Transverse colon (tissue), 4 donors: Measurements from ENCODE around the gene KRT33A. TPM values are rescaled to one million over a fixed set of nuclear protein-coding genes. Genes with fewer than 3 reads are reported as not detected.

Source experiments
- DNase-seq: peaks from one replicate; pipeline ENCODE4 v3.0.0-alpha.2; 2019
- H3K27ac ChIP-seq, 4 donors: fragments of 200-600 bp; sonication (generic); 2 replicates each; pipeline ENCODE4 v1.5.1; 2016 to 2018; ENCODE audit warnings: inconsistent platforms in 4 of 4
- H3K27me3 ChIP-seq: fragments of 200-600 bp; sonication (generic); 2 replicates; pipeline ENCODE4 v1.5.1; 2017; ENCODE audit warnings: inconsistent platforms
- H3K36me3 ChIP-seq, 4 donors: fragments of 200-600 bp; sonication (generic); 2 replicates each; pipeline ENCODE4 v1.5.1; 2017 to 2019; ENCODE audit warnings: inconsistent platforms in 4 of 4
- H3K4me1 ChIP-seq, 4 donors: fragments of 200-600 bp; sonication (generic); 2 replicates each; pipeline ENCODE4 v1.5.1; 2017 to 2020; ENCODE audit warnings: inconsistent platforms in 4 of 4
- H3K4me3 ChIP-seq, 4 donors: fragments of 200-600 bp; sonication (generic); 1 replicate in 1 of 4; 2 replicates in 3 of 4; pipeline versions ENCODE4 v1.5.1 to v1.6.1; 2017 to 2019; ENCODE audit warnings: inconsistent platforms in 4 of 4
- H3K9me3 ChIP-seq, 2 donors: fragments of 200-600 bp; sonication (generic); 2 replicates each; pipeline ENCODE4 v1.5.1; 2017 to 2019; ENCODE audit warnings: inconsistent platforms in 2 of 2
- EP300 ChIP-seq: sonication (generic); formaldehyde crosslinking; IDR thresholded peaks from one replicate; pipeline ENCODE4 v1.6.1; 2017; ENCODE audit warnings: antibody characterized with exemption, low read depth
- POLR2A ChIP-seq: fragments of 450-650 bp; IDR thresholded peaks from one replicate; pipeline ENCODE4 v1.6.1; 2016; ENCODE audit warnings: antibody characterized with exemption, mild to moderate bottlenecking, moderate library complexity
- POLR2AphosphoS5 ChIP-seq, 3 donors: sonication (generic); formaldehyde crosslinking; IDR thresholded peaks; one replicate each; pipeline ENCODE4 v1.6.1; 2016; ENCODE audit warnings: antibody characterized with exemption in 3 of 3
- WGBS, 2 donors: methylation state at CpG; one replicate each; pipeline ENCODE4 v1.1.5; 2018; ENCODE audit warnings: low coverage in 1 of 2; 5-methylcytosine and 5-hydroxymethylcytosine counted together
- in situ Hi-C, 4 donors: fragments of 200-750 bp; cut with MboI; loops; one replicate each; pipeline versions ENCODE4 v1.15.0 to v1.15.1; 2017; ENCODE audit warnings: low sequenced_read_pairs in 3 of 4, low pct_ligation_motif_present in 1 of 4, low pct_unique_long_range_greater_than_20kb in 1 of 4
- intact Hi-C: fragments of 100-400 bp; cut with DNase I; formaldehyde crosslinking; loops from one replicate; pipeline ENCODE4 v1.15.1; 2023; ENCODE audit warnings: low total_unique reads
- total RNA-seq, 4 donors: library from RNA; depleted of rRNA; stranded (reverse); fragments of >200 nt; gene quantifications; one replicate each; pipeline ENCODE4 v1.1.0, GENCODE V29; 2016
- TF ChIP-seq, protein P1 (sequence below), 5 experiments: fragments of 200-600 bp in 3 of 5; fragments of 450-650 bp in 2 of 5; sonication (generic) in 3 of 5; IDR thresholded peaks; 1 replicate in 2 of 5; 2 replicates in 3 of 5; pipeline ENCODE4 v1.5.1; 2016 to 2017; ENCODE audit warnings: antibody characterized with exemption in 5 of 5, inconsistent platforms in 3 of 5, mild to moderate bottlenecking in 2 of 5, moderate library complexity in 1 of 5

KRT33A gene
- total RNA-seq, 4 donors from 2014 or later = not detected

DNA sequence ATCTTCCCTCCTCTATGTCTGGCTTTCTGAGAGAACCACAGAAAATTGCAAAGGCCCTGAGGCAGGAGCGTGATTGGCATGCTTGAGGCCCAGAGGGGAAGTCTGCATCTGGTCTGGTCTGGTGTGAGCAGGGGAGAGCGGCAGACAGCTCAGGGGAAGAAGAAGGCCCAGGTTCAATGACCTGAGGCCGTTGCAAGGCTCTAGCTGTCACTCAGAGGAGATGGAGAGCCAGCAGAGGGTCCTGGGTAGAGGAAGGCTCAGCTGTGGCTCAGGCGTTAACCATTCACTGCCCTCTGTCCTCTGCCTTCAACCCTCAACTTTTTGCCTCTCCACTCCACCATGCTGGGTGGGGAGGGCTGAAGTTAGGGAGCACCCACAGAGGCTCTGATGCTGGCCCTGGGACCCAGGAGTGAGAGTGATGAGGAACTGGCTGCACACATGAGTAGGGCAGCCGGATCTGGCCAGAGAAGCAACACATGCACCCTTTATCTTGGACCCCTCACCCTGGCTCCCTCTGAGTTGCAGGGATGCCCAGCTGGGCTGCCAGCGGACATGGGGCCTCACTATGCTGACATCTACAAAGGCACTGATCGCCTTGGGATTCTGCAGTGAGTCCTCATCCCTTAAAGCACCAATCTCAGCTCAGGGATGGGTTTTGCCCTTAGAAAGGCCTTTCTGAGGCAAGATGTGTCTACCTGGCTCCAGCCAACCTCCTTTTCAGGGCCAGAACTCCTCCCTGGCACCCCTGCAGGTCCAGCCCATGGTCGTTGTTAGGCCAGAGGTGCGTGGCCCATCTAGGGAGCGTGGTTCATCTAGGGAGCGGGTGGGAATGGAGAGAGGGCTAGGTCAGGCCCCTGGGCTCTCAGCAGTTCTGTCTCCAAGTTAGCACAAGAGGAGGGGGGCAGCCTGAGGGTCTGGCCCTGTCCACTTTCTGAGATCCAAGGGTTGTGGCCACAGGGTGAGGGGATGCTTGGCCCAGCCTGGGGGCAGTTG lies 27.4 kb downstream of the KRT33A start:
- DNase-seq = no peak
- no peak overlapping the region for H3K27ac ChIP-seq
- intact Hi-C loops = no loop called here
- TF ChIP-seq POLR2AphosphoS5 (IDR thresholded peaks at IDR 0.05) (no peak), POLR2A (no peak), EP300 (no peak)
- TF ChIP-seq, protein P1, sequence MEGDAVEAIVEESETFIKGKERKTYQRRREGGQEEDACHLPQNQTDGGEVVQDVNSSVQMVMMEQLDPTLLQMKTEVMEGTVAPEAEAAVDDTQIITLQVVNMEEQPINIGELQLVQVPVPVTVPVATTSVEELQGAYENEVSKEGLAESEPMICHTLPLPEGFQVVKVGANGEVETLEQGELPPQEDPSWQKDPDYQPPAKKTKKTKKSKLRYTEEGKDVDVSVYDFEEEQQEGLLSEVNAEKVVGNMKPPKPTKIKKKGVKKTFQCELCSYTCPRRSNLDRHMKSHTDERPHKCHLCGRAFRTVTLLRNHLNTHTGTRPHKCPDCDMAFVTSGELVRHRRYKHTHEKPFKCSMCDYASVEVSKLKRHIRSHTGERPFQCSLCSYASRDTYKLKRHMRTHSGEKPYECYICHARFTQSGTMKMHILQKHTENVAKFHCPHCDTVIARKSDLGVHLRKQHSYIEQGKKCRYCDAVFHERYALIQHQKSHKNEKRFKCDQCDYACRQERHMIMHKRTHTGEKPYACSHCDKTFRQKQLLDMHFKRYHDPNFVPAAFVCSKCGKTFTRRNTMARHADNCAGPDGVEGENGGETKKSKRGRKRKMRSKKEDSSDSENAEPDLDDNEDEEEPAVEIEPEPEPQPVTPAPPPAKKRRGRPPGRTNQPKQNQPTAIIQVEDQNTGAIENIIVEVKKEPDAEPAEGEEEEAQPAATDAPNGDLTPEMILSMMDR (IDR thresholded peaks at IDR 0.05) = no peak
- 87% methylated on average over 11 of the region's 11 CpGs; no CpG with 5 or more reads in 1 of the 2 donors for WGBS, 2 donors
- in situ Hi-C loops = loop anchor here in 3 of 4 donors (10.0 kb wide), 1 partner anchor 408 kb away; no protein-coding TSS in a partner anchor
- H3K4me1 ChIP-seq = no peaks in the 10 kb centered on the region
- H3K36me3 ChIP-seq = no peaks in the 10 kb centered on the region
- no peak overlapping the region for H3K4me3 ChIP-seq
- H3K9me3 ChIP-seq = peaks cover 4 to 7% of the 10 kb centered on the region in 2 donors
- H3K27me3 ChIP-seq = no peaks in the 10 kb centered on the region

DNA sequence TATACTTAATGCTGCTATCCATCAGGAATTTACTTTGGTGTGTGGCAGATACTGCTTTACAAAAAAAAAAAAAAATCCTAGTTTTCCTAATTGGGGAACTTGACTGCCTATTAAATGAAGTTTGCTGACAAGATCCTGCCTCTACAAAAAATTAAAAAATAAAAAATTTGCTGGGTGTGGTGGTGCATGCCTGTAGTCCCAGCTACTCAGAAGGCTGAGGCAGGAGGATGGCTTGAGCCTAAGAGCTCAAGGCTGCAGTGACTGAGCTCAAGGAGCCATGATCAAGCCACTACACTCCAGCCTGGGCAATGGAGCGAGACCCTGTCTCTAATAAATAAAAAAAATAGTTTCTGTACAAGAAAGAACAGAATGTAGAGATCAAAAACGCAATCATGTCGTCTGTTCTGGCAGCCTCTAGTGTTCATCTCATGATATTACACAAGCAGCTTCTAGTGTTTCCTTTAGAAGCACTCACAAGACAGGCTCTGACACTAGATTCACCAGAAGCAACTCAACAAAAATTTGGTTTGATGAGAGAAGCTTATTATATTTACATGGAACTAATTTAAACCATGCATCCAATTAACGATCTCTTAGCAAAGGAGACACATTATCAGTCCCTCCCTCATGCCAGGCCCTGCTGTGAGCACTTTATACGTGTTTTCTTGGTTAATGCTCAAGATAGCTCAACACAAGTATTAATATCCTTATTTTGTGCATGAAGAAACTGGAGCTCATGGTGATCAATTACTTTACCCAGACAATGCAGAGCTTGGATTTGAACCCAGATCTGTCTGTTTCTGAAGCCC lies 28.3 kb downstream of the KRT33A start:
- H3K4me1 ChIP-seq = no peaks in the 10 kb centered on the region
- no peak for TF ChIP-seq POLR2AphosphoS5 (IDR thresholded peaks at IDR 0.05)
- TF ChIP-seq EP300 = no peak
- TF ChIP-seq, protein P1 (IDR thresholded peaks at IDR 0.05) = peak; percentile 66 to 81 (median 76)
- TF ChIP-seq POLR2A = no peak
- H3K27me3 ChIP-seq = no peaks in the 10 kb centered on the region
- WGBS, 2 donors = 36 to 54% methylated on average over 2 to 5 of the region's 5 CpGs
- no peak overlapping the region for H3K4me3 ChIP-seq
- in situ Hi-C loops (loop anchor here in 3 of 4 donors (10.0 kb wide), 1 partner anchor 407 kb away; no protein-coding TSS in a partner anchor), intact Hi-C loops (no loop called here)
- H3K27ac ChIP-seq = no peak overlapping the region
- DNase-seq = no peak
- no peaks in the 10 kb centered on the region for H3K36me3 ChIP-seq
- peaks cover 4 to 7% of the 10 kb centered on the region in 2 donors for H3K9me3 ChIP-seq

DNA sequence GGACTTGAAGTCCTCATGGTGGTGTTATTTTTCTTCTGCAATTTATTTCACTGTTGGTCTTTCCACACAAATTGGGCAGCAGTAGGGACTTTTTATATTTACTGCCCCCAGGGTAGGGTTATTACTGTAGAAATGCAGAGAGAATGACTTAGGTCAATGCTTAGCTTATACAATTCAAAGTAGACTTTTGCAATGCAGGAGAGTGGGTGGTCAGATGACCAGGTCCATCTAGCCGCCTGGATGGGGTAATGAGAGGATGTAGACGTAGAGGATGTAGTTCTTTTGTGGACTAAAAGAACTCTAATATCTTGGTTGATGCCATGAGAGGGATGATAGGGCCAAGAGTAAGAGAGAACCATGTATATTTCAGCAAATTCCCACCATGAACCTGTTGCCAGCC lies 32.4 kb downstream of the KRT33A start:
- Histone ChIP-seq H3K36me3 (no peaks in the 10 kb centered on the region), H3K9me3 (peaks cover 4 to 7% of the 10 kb centered on the region in 2 donors), H3K4me1 (no peaks in the 10 kb centered on the region), H3K4me3 (no peak overlapping the region), H3K27me3 (no peaks in the 10 kb centered on the region), H3K27ac (no peak overlapping the region)
- WGBS, 2 donors = 34 to 82% methylated on average over 2 of the region's 2 CpGs
- DNase-seq = no peak
- TF ChIP-seq EP300 = no peak
- no peak for TF ChIP-seq POLR2A
- TF ChIP-seq, protein P1 (IDR thresholded peaks at IDR 0.05) = no peak
- TF ChIP-seq POLR2AphosphoS5 (IDR thresholded peaks at IDR 0.05) = no peak
- in situ Hi-C loops (no loop called here), intact Hi-C loops (no loop called here)
